ENCODE results near the gene ARHGEF9. TPM values are rescaled to one million over a fixed set of nuclear protein-coding genes. Genes with fewer than 3 reads are reported as not detected.

The ARHGEF9 gene
- total RNA-seq, 2 donors from 2014 or later: 69.3 to 73.5 TPM

- intact Hi-C loops (cut with DNase I): no loop called here
- ATAC-seq: no peak
- no peak for DNase-seq
Observed at GRCh38 chrX:63751481-63751880, 33.5 kb downstream of the ARHGEF9 start.

GRCh38 chrX:63750811-63751210, 34.2 kb downstream of the ARHGEF9 start:
- DNase-seq: no peak
- no peak for ATAC-seq
- intact Hi-C loops (cut with DNase I): no loop called here

GRCh38 chrX:63747331-63747730, 37.7 kb downstream of the ARHGEF9 start:
- no peak for DNase-seq
- intact Hi-C loops (cut with DNase I): no loop called here
- ATAC-seq: peak; percentile 67 to 83

GRCh38 chrX:63746715-63747114, 38.3 kb downstream of the ARHGEF9 start:
- intact Hi-C loops (cut with DNase I): no loop called here
- no peak for ATAC-seq
- DNase-seq: no peak

GRCh38 chrX:63746278-63746677, 38.7 kb downstream of the ARHGEF9 start:
- intact Hi-C loops (cut with DNase I): no loop called here
- ATAC-seq (no peak), DNase-seq (no peak)

GRCh38 chrX:63744850-63745394, 40.1 kb downstream of the ARHGEF9 start:
- no peak for ATAC-seq
- intact Hi-C loops (cut with DNase I): no loop called here
- no peak for DNase-seq

GRCh38 chrX:63743596-63743995, 41.4 kb downstream of the ARHGEF9 start:
- intact Hi-C loops (cut with DNase I): no loop called here
- DNase-seq (no peak), ATAC-seq (no peak)

- intact Hi-C loops (cut with DNase I): no loop called here
Observed at GRCh38 chrX:63740382-63740781, 44.6 kb downstream of the ARHGEF9 start.

GRCh38 chrX:63739885-63740284, 45.1 kb downstream of the ARHGEF9 start:
- intact Hi-C loops (cut with DNase I): no loop called here
- DNase-seq: no peak
- ATAC-seq: no peak

More at GRCh38 chrX:63740382-63740781, 44.6 kb downstream of the ARHGEF9 start:
- DNase-seq: no peak
- no peak for ATAC-seq

GRCh38 chrX:63738696-63739095, 46.3 kb downstream of the ARHGEF9 start:
- ATAC-seq (no peak), DNase-seq (no peak)
- intact Hi-C loops (cut with DNase I): no loop called here

GRCh38 chrX:63737131-63737921, 47.7 kb downstream of the ARHGEF9 start:
- intact Hi-C loops (cut with DNase I): no loop called here
- no peak for DNase-seq
- no peak for ATAC-seq

GRCh38 chrX:63735882-63736281, 49.1 kb downstream of the ARHGEF9 start:
- ATAC-seq (no peak), DNase-seq (no peak)
- intact Hi-C loops (cut with DNase I): no loop called here

- ATAC-seq (peak in 1 of 2 donors; percentile 34), DNase-seq (no peak)
Observed at GRCh38 chrX:63720293-63720692, 64.7 kb downstream of the ARHGEF9 start.

GRCh38 chrX:63719633-63720032, 65.4 kb downstream of the ARHGEF9 start:
- peak in 1 of 2 donors; percentile 8 for ATAC-seq
- no peak for DNase-seq
- intact Hi-C loops (cut with DNase I): no loop called here

More at GRCh38 chrX:63720293-63720692, 64.7 kb downstream of the ARHGEF9 start:
- intact Hi-C loops (cut with DNase I): no loop called here

- intact Hi-C loops (cut with DNase I): no loop called here
- ATAC-seq: peak in 1 of 2 donors; percentile 50
- no peak for DNase-seq
Observed at GRCh38 chrX:63718010-63718694, 66.9 kb downstream of the ARHGEF9 start.

- intact Hi-C loops (cut with DNase I): no loop called here
- ATAC-seq (peak; percentile 67 to 87), DNase-seq (peak; percentile 25)
Observed at GRCh38 chrX:63713526-63713925, 71.5 kb downstream of the ARHGEF9 start.

GRCh38 chrX:63708801-63709200, 76.2 kb downstream of the ARHGEF9 start:
- ATAC-seq: no peak
- DNase-seq: no peak
- intact Hi-C loops (cut with DNase I): no loop called here

GRCh38 chrX:63702556-63702955, 82.5 kb downstream of the ARHGEF9 start:
- no peak for ATAC-seq
- intact Hi-C loops (cut with DNase I): no loop called here
- no peak for DNase-seq

GRCh38 chrX:63686878-63687714, 97.9 kb downstream of the ARHGEF9 start:
- DNase-seq (no peak), ATAC-seq (peak; percentile 36 to 41)
- intact Hi-C loops (cut with DNase I): no loop called here

All from left cardiac atrium (tissue), 4 donors.